Putamen (tissue), 1 donor: ENCODE results near the gene POP4.

Experiments
- DNase-seq: peaks from one replicate; pipeline ENCODE4 v3.0.0-alpha.2; 2016; ENCODE audit warnings: low spot score

Gene POP4

DNA sequence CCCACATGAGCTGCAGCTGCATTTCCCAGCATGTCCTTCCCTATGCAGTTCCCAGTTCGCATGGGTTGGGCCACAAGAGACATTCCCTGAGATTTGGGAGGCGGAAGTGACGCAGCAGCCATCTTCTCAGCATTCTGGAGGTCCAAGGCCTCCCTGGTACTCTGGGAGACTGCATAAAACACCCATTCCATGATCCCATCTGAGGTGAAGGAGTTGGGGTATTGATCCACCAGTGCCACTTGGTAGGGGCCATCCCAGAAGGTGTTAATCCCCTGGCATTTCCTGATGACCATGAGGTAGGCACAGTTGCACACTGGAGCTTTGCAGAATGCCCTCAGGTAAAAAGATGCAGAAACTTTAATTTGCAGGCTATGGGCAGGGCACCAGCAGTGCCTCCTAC lies 25.4 kb downstream of the POP4 start:
- DNase-seq, result no peak

DNA sequence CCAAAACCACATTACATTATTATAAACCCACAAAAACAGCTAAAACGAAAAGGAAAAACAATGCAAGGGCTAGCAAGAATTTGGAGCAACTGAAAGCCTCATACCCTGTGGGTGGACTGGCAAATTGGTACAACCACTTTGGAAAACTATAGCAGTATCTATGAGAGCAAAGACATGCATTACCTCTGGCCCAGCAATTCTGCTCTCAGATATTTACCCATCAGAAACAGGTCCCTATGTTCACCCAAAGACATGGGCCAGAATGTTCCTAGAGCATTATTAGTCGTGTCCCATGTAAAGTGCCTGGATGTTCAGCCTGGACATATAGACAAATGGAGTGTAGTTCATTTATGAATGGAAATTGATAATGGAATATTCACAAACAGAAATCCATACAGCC lies 27.9 kb downstream of the POP4 start:
- DNase-seq, result no peak

DNA sequence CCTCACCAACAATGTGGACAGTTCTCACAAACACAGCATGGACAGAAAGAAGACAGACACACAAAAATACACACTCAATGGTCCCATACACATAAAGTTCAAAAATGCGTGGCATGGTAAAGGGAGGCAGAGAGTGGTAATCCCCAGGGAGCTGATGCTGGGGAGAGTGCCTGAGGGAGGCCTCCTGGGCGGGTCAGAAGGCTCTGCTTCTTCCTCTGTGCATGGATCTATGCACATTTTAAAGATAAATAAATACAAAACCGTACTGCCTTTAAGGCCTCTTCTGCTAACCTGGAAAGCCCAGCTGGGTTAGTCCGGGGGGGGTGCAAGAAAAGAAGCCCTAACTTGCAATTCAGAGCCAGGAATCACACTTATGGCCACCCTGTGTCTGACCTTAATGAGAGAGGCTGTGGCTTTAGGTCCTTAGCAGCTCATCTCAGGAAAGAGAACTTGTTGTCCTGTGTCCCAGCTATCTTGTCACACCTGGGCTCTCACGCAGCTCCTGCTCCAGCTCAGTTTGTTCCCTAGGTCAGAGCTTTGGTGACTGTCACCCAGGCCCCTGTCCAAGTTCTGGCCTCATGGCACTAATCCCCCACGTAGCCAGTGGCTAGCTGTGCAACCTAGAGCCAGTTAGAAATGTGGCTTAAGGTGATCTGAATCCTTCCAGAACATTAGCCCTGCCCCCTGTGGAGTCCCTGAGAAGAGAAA lies 28.5 kb downstream of the POP4 start:
- DNase-seq, result no peak

DNA sequence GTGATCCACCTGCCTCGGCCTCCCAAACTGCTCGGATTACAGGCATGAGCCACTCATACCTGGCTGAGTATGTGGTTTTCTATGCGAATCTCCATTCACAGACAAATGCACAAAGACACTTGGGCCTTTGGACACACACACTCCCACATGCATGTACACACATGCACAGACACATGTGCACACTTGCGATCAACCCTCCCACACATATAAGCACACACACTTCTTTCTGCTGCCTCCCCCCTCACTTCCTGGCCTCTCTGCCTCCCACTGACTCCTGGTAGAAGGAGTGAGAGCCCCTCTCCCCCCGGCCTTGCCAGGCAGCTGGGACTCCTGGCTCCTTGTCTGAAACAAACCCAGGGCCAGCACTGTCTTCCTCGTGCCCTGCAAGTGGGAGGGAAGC lies 29.9 kb downstream of the POP4 start:
- no peak for DNase-seq

DNA sequence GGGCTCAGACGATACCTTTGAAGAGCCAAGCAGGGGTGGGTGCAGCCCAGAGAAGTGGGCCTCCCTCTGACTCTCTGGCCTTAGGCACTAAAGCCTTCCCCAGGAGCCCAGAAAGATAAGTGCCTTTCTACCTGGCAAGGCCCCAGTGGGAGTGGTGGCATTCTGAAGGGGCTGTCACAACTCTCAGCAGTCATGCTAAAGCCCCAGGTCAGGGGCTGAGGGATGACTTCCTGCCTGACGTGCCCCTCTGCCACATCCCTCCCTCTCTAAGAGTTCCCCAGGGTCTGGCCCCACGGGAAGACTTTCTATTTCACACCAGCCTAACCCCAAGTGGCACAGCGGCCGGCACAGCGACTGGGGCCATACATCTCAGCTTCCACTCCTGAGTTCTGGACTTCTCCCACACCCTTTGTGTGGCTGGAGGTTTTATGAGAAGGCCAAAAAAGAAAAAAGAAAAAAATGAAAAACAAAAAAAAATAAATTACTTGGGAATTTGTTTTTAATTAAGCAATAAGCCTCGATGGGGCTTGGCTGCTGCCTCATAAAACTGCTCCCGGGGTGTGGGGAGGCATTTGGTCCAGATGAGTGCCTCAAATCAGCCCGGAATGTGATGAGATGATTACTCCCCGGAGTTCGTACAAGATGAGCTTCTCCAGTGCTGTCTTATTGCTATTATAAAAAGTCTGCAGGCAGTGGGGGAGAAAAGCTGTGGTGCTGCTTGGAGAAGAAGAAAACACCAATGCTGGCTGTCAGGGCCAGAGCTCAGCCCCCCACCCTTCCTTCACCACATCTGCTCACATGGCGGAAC lies 30.7 kb downstream of the POP4 start:
- DNase-seq, result no peak

DNA sequence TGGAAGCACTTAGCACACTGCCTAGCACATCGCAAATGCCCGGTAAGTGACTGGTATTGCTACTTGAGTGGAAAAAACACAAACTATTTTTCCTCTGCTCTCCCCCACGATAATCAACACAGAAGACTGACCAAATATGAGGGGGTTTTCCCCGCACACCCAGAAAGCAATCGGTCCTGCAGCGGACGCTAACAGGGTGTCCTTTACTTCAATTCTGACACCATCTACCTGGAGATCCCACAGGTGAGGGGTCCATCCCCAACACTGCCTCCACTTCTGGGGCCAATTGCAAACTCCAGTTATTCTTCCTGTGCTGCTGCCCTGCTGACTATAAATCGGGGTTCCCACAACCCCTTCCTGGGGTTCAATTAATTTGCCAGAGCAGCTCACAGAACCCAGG lies 33.0 kb downstream of the POP4 start:
- no peak for DNase-seq

DNA sequence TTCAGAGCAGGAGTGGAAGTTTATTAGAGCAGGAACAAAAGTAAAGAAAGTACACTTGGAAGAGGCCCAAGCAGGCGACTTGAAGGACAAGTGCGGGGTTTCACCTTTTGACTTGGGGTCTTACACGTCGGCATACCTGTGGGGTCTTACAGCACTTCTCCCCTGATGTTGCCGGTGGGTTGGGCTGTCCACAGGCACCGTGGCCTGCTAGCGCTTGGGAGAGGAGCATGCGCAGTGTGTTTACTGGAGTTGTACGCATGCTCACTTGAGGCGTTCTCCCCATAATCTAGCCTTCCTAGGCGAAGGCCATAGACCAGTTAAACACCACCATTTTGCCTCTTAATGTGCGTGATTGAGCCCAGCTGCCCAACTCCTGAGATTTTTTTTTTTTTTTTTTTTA lies 34.1 kb downstream of the POP4 start:
- no peak for DNase-seq

DNA sequence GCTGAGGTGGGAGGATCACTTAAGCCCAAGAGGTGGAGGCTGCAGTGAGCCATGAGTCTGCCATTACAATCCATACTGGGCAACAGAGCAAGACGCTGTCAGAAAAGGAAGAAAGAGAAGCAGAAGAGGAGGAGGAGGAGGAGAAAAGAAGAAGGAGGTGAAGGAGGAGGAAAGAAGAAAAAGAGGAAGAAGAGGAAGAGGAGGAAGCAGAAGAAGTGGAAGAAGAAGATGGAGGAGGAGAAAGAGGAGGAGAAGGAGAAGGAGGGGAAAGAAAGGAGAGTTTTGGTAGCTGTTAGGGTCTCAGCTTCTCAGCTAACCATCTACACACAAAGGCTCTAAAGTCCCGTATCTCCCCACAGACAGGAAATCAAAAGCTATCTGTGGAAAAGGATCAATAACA lies 35.5 kb downstream of the POP4 start:
- no peak for DNase-seq

DNA sequence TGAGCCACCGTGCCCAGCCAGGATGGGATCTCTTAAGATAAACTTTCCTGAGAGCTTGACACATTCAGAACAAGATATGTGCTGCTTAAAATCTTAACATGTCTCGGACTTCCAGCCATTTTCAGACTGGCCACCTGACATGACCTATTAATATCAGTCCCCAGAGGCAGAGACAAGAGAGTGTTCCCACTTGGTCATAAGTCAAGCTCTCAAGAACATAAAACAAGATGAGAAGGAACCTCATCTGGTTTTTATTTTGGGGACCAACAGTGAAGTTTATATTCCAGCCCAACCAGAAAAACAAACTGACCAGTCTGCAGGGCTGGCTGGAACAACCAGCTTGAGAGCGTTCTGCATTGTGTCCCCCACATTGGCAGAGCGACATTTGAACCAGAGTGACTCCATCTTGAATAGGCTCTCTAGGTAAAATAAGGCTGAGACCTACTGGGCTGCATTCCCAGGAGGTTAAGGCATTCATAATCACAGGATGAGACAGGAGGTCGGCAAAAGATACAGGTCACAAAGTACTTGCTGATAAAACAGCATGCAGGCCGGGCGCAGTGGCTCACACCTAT lies 37.4 kb downstream of the POP4 start:
- DNase-seq, result no peak

DNA sequence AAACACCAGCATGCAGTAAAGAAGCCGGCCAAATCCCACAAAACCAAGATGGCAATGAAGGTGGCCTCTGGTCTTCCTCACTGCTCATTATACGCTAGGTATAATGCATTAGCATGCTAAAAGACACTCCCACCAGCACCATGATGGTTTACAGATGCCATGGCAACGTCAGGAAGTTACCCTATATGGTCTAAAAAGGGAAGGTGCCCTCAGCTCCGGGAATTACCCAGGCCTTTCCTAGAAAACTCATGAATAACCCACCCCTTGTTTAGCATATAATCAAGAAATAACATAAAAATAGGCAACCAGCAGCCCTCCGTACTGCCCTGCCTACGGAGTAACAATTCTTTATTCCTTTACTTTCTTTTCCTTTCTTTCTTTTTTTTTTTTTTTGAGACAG lies 38.1 kb downstream of the POP4 start:
- DNase-seq, result no peak

DNA sequence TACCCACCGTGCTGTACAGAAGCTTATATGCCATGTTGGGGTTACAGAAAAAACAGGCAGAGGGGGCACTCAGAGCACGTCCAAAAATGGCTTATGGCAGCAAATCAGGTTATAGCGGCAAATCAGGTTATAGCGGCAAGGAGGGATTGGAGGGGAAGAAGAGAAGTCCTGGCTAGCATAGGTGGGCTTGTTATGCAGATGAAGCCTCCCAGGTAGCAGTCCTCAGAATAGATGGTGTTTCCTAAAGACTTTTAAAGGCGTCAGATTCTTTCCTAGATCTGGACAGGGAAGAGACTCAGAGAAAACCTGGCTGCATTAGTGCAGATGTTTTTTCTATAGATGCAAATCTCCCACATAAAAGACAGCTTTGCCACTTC lies 39.4 kb downstream of the POP4 start:
- DNase-seq, result no peak

DNA sequence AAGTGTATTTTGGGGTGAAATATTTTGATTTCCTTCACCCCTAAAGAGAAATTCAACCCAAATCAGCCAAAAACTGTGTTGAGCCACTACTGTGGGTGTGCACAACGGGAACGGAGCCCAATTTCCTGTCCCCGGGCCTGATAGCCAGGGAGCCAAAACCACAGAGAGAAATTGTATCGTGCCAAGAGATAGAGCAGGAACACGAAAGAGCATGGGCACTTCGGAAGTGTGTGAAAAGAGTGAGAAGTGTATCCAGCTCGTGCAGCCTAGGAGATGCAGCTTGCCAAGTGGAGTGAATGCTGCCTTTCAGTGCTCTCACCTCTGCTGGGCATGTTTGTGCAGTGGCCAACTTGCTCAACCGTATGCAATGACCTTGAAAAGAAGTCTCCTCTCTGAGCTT lies 39.8 kb downstream of the POP4 start:
- DNase-seq, result no peak

DNA sequence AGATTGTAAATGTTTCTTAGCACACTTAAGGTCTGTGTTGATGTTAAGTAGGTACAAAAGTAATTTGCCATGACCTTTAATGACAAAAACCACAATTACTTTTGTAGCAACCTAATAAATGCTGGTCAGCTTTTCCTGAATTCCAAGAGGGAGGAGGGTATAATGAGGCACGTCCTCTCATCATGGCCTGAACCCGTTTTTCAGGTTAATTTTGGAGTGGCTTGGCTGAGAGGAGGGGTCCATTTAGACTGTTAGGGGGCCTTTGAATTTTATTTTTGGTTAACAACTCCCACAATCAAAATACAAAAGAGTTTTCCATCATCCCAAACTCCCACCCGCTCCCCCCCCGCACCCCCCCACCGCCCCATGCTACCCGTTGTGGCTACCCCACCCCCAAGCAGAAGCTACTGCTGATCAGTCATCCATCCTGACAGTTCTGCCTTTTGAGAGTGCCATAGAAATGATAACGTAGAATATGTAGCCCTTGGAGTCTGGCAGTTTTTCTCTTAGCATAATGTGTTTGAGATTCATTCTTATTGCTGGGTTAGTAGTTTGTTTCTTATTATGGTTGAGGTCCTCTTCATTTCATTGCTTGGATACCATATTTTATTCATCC lies 44.8 kb downstream of the POP4 start:
- no peak for DNase-seq

DNA sequence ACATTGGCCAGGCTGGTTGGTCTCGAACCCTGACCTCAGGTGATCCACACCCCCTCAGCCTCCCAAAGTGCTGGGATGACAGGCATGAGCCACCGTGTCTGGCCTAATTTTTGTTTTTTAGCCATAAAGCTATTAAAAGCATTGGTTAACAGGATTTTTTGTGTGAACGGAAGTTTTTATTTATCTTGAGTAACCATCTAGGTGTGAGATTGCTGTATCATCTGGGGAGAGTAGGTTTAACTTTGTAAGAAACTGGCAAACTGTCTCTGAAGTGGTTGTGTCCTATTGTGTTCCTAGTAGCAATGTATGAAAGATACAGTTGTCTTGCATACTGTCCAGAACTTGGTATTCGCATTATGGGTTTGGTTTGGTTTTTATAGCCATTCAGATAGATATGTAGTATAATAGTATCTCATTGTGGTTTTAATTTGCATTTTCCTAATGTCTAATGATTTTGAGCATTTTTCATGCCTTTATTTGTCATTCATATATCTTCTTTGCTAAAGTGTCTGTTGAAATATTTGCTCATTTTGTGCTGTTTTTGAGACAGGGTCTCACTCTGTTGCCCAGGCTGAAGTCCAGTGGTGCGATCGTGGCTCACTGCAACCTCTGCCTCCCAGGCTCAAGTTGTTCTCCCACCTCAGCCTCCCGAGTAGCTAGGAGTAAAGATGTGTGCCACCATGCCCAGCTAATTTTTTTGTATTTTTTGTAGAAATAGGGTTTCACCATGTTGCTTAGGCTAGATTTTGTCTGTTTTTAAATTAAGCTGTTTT lies 45.7 kb downstream of the POP4 start:
- no peak for DNase-seq

DNA sequence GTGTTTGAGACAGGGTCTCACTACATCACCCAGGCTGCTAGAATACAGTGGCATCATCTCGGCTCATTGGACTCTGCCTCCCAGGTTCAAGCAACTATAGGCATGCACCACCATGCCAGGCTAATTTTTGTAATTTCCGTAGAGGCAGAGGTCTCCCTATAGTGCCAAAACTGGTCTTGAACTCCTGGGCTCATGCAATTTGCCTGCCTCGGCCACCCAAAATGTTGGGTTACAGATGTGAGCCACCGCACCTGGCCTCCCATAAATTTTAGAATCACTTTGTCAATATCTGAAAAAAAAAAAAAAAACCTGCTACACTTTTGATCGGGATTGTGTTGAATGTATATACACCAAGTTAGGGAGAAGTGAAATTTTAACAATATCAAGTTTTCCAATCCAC lies 47.3 kb downstream of the POP4 start:
- no peak for DNase-seq

DNA sequence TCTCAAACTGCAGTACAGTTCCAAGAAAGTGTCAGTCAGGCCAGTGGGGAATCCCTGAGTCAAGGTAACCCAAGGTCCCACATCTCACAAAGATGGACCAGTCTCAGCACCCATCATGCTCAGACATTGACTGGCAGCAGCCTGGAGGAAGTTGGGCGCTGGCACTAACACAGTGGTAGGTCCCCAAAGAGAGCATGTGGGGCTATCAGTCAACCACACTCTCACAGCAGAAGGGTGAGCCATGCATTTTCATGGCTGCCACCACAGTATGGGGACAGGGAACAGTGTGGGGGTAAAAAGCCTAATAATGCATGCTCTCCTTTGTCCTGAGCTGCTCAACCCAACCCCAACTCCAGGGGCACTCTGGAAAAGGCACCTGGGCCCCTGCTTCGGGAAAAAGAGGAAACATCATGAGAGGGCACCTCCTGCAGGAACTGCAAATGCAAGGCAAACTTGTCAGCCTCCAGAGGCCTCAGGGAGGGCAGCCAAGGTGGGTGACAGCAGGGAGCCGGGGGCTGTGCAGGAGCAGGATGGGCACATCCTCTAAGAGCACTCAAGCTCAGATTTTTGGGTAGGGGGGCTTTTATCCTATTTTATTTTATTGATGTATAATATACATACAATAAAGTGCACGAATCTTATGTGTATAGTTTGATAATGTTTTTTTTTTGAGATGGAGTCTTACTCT lies 49.7 kb downstream of the POP4 start:
- DNase-seq, result no peak

DNA sequence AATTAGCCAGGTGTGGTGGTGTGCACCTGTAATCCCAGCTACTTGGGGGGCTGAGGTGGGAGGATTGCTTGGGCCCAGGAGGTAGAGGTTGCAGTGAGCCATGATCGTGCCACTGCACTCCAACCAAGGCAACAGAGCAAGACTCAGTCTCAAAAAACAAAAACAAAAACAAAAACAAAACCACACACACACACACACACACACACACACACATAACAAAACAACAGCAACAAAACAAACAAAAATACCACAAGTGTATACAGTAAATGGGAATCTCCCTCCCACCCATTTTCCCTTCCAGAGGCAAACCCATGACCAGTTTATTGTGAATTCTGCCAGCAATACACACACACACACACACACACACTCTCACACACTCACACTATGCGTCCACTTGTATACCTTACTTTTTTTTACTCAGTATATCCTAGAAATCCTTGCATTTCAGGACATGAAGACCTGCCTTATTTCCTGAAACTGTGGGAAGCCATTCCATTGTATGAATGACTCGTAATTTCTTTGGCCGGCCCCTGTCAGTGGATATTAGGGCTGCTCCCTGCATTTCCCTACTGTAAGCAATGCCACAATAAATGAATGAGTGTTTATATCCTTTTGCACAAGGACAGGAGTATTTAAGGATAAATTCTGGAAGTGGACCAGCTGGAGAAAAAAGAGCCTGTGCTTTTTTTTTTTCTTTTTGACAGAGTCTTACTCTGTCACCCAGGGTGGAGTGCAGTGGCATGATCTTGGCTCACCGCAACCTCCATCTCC lies 52.3 kb downstream of the POP4 start:
- no peak for DNase-seq

DNA sequence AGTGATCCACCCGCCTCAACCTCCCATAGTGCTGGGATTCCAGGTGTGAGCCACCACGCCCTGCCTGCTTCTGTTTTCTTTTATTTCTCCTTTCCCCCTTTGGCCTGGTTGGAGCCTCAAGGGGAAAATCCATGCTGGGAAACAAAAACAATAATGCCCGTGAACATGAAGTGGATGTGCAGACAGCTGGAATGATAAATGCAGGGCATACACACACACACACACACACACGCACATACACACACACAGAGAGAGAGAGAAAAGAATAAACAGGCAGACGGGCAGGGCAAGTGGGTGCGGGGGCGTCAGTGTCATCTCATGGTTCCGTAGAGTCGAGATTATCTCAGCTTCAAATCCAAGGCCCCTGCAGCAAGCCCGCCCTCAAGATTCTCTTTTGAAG lies 54.8 kb downstream of the POP4 start:
- DNase-seq, result no peak

DNA sequence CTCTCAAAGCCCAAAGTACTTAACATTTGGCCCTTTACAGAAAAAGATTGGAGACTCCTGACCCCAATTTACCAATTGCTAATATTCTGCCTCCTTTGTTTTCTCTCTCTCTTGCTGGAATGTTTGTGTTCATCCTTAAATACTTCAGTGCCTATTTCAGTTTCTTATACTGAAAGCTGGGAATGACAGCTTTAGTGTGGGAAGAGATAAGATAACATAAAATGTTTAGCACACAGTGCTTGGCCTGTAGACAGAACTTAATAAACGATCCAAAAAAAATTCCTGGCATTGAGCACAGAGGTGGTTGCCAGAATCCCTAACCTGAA lies 56.2 kb downstream of the POP4 start:
- no peak for DNase-seq

DNA sequence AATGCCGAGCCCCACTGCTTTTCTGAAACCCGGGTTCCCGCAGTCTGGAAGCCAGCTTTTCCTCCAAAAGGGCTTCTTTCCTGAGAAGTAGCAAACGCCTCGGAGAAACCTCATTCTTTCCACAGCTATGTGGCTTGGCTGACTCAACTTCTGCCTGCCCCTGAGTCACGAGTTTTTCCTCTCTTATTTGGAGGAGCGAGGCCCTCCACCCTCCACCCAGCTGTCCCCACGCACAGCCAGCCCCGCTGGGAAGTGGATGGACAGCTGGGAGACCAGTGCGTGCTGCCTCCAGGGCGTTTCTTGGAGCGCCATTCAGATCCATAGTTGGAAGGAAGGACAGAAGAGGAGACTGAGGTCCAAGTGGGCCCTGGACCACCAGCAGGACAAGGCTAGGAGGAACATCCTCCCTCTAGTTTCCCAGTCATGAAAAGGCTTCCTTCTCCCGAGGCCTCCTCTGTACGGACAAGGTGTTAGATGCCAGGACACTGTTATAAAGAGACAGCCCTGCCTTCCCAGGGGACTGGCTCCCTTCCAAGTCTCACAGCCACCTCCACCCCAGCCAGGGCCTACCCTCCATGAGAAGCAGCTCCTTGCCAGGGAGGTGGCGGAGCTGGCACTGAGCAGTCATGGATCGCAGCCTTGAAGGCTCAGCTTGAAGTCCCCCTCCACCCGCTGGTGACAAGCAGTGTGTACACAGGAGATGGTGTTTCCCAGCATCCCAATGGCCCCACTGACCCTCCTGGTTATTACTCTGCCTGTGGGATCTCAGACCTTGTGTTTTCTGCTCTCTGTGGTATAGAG lies 56.7 kb downstream of the POP4 start:
- DNase-seq, result no peak
